CD4-positive, CD25-positive, alpha-beta regulatory T cell (primary cell): ENCODE measurements around the gene MARCHF3. TPM values are rescaled to one million over a fixed set of nuclear protein-coding genes. Genes with fewer than 3 reads are reported as not detected.
A peak's percentile ranks its signal among the peaks of the same experiment; 100 is the strongest.
"Not testable (repeated sequence)": the region's sequence is repeated elsewhere in the genome, so short reads cannot be mapped to it uniquely, and the experiment has no call there.

ENCODE experiments used
- ATAC-seq, 2 donors: fragments of 150-1000 bp; cut with Tn5 transposase; one replicate each; pipeline ENCODE4 v1.10.0; 2021; ENCODE audit warnings: low read depth in 2 of 2, moderate number of reproducible peaks in 2 of 2, moderate library complexity in 1 of 2
- DNase-seq, 3 donors: peaks; one replicate each; pipeline versions ENCODE4 v3.0.0 to v3.0.0-alpha.2; 2012 to 2022; ENCODE audit warnings: mixed read lengths in 1 of 3
- H3K27ac ChIP-seq: one replicate; pipeline ENCODE4 v1.7.0; 2013; ENCODE audit warnings: mild to moderate bottlenecking, low read length; ENCODE audit not compliant: insufficient read depth, poor library complexity, severe bottlenecking
- H3K27me3 ChIP-seq: one replicate; pipeline ENCODE4 v1.7.0; 2013; ENCODE audit warnings: low read length; ENCODE audit not compliant: control insufficient read depth, insufficient read depth
- H3K36me3 ChIP-seq: one replicate; pipeline ENCODE4 v1.7.0; 2013; ENCODE audit warnings: mild to moderate bottlenecking, low read length, moderate library complexity; ENCODE audit not compliant: control insufficient read depth, insufficient read depth
- H3K4me1 ChIP-seq: 2 replicates; pipeline ENCODE4 v1.7.0; 2013; ENCODE audit warnings: mild to moderate bottlenecking, low read length; ENCODE audit not compliant: insufficient read depth, control insufficient read depth, poor library complexity, severe bottlenecking
- H3K4me3 ChIP-seq: one replicate; pipeline ENCODE4 v1.7.0; 2013; ENCODE audit warnings: low read depth, mild to moderate bottlenecking, low read length, moderate library complexity
- H3K9me3 ChIP-seq, 2 experiments: 1 replicate in 1 of 2; 2 replicates in 1 of 2; pipeline ENCODE4 v1.7.0; 2013; ENCODE audit warnings: low read length in 2 of 2, mild to moderate bottlenecking in 1 of 2, moderate library complexity in 1 of 2; ENCODE audit not compliant: control insufficient read depth in 2 of 2
- H3K27ac Mint-ChIP-seq, 3 donors: one replicate each; pipeline ENCODE4 v1.8.0; 2020 to 2022; ENCODE audit warnings: mild to moderate bottlenecking in 3 of 3, mixed read lengths in 3 of 3, moderate library complexity in 2 of 3
- H3K27me3 Mint-ChIP-seq: one replicate; pipeline ENCODE4 v1.8.0; 2022; ENCODE audit warnings: mild to moderate bottlenecking, mixed read lengths
- H3K36me3 Mint-ChIP-seq: one replicate; pipeline ENCODE4 v1.8.0; 2020; ENCODE audit warnings: mixed read lengths
- H3K4me1 Mint-ChIP-seq, 4 donors: one replicate each; pipeline ENCODE4 v1.8.0; 2020 to 2022; ENCODE audit warnings: mixed read lengths in 4 of 4, mild to moderate bottlenecking in 1 of 4
- H3K4me3 Mint-ChIP-seq, 4 donors: one replicate each; pipeline ENCODE4 v1.8.0; 2020 to 2022; ENCODE audit warnings: mild to moderate bottlenecking in 4 of 4, mixed read lengths in 4 of 4, moderate library complexity in 3 of 4
- H3K9me3 Mint-ChIP-seq, 7 donors: one replicate each; pipeline ENCODE4 v1.8.0; 2020 to 2022; ENCODE audit warnings: mixed read lengths in 7 of 7, mild to moderate bottlenecking in 3 of 7, moderate library complexity in 2 of 7
- polyA plus RNA-seq, 4 donors: library from polyadenylated mRNA; unstranded; fragments of 300-500 nt; fragmentation: Illumina TruSeq; gene quantifications; one replicate each; pipeline ENCODE4 v1.2.3, GENCODE V29; 2021
- total RNA-seq: library from RNA; stranded (reverse); gene quantifications from one replicate; pipeline ENCODE4 v1.2.3, GENCODE V29; 2022

MARCHF3 gene
- total and polyA plus RNA-seq, 5 donors from 2014 or later: 12.5 to 21.6 (median 15.2) TPM

- no peaks in the 10 kb centered on the region for H3K27me3 ChIP-seq
- no peaks in the 10 kb centered on the region for H3K27me3 Mint-ChIP-seq
- no peak overlapping the region for H3K4me3 ChIP-seq
- no peaks in the 10 kb centered on the region for H3K36me3 ChIP-seq
- H3K4me3 Mint-ChIP-seq: no peak overlapping the region
- H3K9me3 ChIP-seq: no peaks in the 10 kb centered on the region
- peaks cover 0 to 42% (median 20%) of the 10 kb centered on the region in 4 donors for H3K4me1 Mint-ChIP-seq
- H3K27ac Mint-ChIP-seq: no peak overlapping the region
- H3K36me3 Mint-ChIP-seq: peaks cover 9% of the 10 kb centered on the region
- no peak for DNase-seq
- ATAC-seq: no peak
- peaks cover 0 to 1% (median 0%) of the 10 kb centered on the region in 7 donors for H3K9me3 Mint-ChIP-seq
- H3K4me1 ChIP-seq: no peaks in the 10 kb centered on the region
- H3K27ac ChIP-seq: no peak overlapping the region
Measured at GRCh38 chr5:127019928-127020327, 10.4 kb downstream of the MARCHF3 start.

GRCh38 chr5:127016722-127017121, 13.6 kb downstream of the MARCHF3 start:
- not testable (repeated sequence) for H3K27me3 ChIP-seq, H3K27ac ChIP-seq, H3K36me3 ChIP-seq, ATAC-seq, H3K4me1 ChIP-seq, H3K4me3 ChIP-seq, H3K27me3 Mint-ChIP-seq, H3K9me3 Mint-ChIP-seq, H3K4me3 Mint-ChIP-seq, H3K36me3 Mint-ChIP-seq, H3K9me3 ChIP-seq, DNase-seq
- Mint-ChIP-seq H3K4me1 (peaks cover 25 to 49% (median 37%) of the 10 kb centered on the region in 4 donors), H3K27ac (peak overlapping the region in 1 of 3 donors; percentile 52)

DNA sequence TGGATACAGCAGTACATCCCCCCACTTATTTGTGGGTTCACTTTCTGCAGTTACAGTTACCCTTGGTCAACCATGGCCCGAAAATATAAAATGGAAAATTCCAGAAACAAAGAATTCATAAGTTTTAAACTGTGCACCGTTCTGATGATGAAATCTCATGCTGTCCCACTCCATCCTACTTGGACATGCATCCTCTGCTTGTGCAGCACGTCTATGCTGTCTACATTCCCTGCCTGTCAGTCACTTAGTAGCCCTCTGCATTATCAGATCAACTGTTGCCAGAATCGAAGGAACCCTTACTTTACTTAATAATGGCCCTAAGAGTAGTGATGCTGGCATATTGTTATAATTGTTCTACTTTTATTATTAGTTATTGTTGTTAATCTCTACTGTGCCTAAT, 14.6 kb downstream of the MARCHF3 start:
- Mint-ChIP-seq H3K27me3 (no peaks in the 10 kb centered on the region), H3K4me1 (peaks cover 31 to 53% (median 38%) of the 10 kb centered on the region in 4 donors), H3K27ac (peak overlapping the region in 2 of 3 donors; percentile 27 to 52), H3K36me3 (no peaks in the 10 kb centered on the region), H3K9me3 (no peaks in the 10 kb centered on the region), H3K4me3 (peak overlapping the region in 1 of 4 donors; percentile 32)
- Histone ChIP-seq H3K4me3 (no peak overlapping the region), H3K9me3 (no peaks in the 10 kb centered on the region), H3K27ac (no peak overlapping the region), H3K4me1 (peaks cover 5% of the 10 kb centered on the region), H3K36me3 (no peaks in the 10 kb centered on the region), H3K27me3 (no peaks in the 10 kb centered on the region)
- no peak for DNase-seq
- no peak for ATAC-seq

DNA sequence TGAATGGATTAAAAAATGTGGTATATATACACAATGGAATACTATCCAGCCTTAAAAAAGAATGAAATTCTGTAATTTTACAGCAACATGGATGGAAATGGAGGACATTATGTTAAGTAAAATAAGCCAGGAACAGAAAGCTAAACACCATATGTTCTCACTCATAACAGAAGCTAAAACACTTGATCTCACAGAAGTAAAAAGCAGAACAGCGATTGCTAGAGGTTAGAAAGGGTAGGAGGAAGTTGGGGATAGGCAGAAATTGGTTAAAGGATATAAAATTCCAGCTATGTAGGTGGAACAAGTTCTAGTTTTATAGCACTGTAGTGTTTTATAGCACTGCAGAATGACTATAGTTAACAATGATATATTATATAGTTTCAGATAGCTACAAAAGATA, 15.8 kb downstream of the MARCHF3 start:
- Mint-ChIP-seq H3K9me3 (no peaks in the 10 kb centered on the region), H3K27me3 (no peaks in the 10 kb centered on the region), H3K27ac (no peak overlapping the region), H3K4me3 (peak overlapping the region in 1 of 4 donors; percentile 28), H3K4me1 (peaks cover 31 to 53% (median 37%) of the 10 kb centered on the region in 4 donors), H3K36me3 (no peaks in the 10 kb centered on the region)
- ATAC-seq (no peak), DNase-seq (no peak)
- Histone ChIP-seq H3K4me3 (no peak overlapping the region), H3K36me3 (no peaks in the 10 kb centered on the region), H3K9me3 (no peaks in the 10 kb centered on the region), H3K27ac (no peak overlapping the region), H3K27me3 (no peaks in the 10 kb centered on the region), H3K4me1 (peaks cover 5% of the 10 kb centered on the region)

DNA sequence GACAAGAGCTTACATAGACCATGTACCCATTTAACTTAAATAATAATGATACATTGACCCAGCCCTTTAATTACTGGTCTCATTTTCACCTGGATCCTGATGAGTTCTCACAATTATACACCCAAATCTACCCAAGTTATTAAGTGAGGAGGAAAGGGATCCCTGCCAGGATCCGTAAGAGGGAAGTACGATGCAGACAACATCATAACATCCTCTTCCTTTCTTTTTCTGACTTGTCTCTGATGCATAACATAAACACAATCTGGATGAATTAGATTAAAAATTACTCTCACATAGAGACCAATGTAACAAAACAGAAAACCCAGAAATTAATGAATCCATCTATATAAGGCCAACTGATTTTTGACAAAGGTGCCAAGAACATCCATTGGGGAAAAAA, 17.0 kb downstream of the MARCHF3 start:
- H3K36me3 Mint-ChIP-seq: peaks cover 2% of the 10 kb centered on the region
- DNase-seq (no peak), ATAC-seq (no peak)
- H3K9me3 Mint-ChIP-seq: no peaks in the 10 kb centered on the region
- H3K4me1 Mint-ChIP-seq: peaks cover 32 to 50% (median 37%) of the 10 kb centered on the region in 4 donors
- Histone ChIP-seq H3K9me3 (no peaks in the 10 kb centered on the region), H3K36me3 (no peaks in the 10 kb centered on the region), H3K4me1 (peaks cover 5% of the 10 kb centered on the region), H3K27me3 (no peaks in the 10 kb centered on the region), H3K4me3 (peak overlapping the region; percentile 20), H3K27ac (no peak overlapping the region)
- peak overlapping the region; percentile 2 to 36 (median 6) for H3K27ac Mint-ChIP-seq
- H3K27me3 Mint-ChIP-seq: no peaks in the 10 kb centered on the region
- H3K4me3 Mint-ChIP-seq: peak overlapping the region in 3 of 4 donors; percentile 16 to 37 (median 26)

DNA sequence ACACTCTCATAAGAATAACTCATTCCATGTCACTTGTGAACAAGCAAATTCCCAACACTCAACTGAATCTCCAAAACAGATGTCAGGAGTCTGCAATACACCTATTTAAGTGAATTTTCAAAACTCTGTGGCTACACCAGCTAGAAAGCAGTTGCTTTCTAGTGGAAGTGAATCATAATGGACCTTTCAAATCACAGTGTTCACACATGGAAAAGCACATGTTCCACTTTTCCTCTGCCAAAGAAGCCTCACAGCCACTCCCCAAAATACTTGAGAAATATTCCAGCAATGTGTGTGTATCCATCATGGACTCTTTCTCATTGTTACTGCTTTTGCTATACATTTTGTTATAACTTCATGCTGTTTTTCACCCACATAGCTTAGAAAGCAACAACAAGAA, 17.4 kb downstream of the MARCHF3 start:
- Mint-ChIP-seq H3K4me1 (peaks cover 32 to 54% (median 37%) of the 10 kb centered on the region in 4 donors), H3K36me3 (peaks cover 5% of the 10 kb centered on the region), H3K27ac (peak overlapping the region in 1 of 3 donors; percentile 36), H3K9me3 (no peaks in the 10 kb centered on the region), H3K4me3 (peak overlapping the region in 2 of 4 donors; percentile 26 to 37), H3K27me3 (no peaks in the 10 kb centered on the region)
- Histone ChIP-seq H3K27ac (no peak overlapping the region), H3K36me3 (no peaks in the 10 kb centered on the region), H3K27me3 (no peaks in the 10 kb centered on the region), H3K9me3 (no peaks in the 10 kb centered on the region), H3K4me1 (peaks cover 5% of the 10 kb centered on the region), H3K4me3 (no peak overlapping the region)
- no peak for DNase-seq
- no peak for ATAC-seq

DNA sequence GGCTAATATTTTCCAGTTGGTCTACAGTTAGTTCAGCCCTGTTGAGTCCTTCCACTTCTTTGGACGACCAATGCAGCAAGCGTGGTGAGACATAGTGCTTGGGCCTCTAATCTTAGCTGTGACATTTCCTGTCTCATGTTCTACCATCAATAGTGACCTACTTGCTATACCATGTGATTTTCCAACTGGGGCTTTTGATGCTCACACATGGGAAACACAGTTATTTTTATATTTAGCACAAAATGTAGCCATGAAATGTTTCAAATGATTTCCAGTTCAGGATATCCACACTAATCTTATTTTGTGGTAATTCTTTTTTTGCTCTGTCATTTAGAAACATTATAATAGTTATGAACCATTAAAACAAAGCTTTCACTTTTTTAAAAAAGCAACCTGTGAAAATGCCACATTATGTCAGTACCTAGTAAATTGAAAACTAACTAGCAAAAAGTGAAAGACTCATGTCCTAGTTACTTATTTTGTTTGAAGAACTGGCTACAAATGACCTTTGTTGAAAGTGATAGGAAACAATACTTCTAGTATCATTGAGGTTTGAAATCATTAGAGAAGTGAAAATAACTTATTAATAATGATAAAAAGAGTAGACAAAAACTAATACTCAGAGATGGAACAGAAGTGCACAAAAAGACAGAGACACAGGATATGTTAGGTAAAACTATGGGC, 18.3 kb downstream of the MARCHF3 start:
- DNase-seq (peak in 1 of 3 donors; percentile 22), ATAC-seq (peak in 1 of 2 donors; percentile 52)
- Histone ChIP-seq H3K4me1 (peaks cover 5% of the 10 kb centered on the region), H3K27ac (no peak overlapping the region), H3K4me3 (no peak overlapping the region), H3K27me3 (no peaks in the 10 kb centered on the region), H3K36me3 (no peaks in the 10 kb centered on the region), H3K9me3 (no peaks in the 10 kb centered on the region)
- peak overlapping the region in 1 of 4 donors; percentile 27 for H3K4me3 Mint-ChIP-seq
- H3K4me1 Mint-ChIP-seq: peaks cover 32 to 54% (median 37%) of the 10 kb centered on the region in 4 donors
- no peaks in the 10 kb centered on the region for H3K9me3 Mint-ChIP-seq
- H3K27ac Mint-ChIP-seq: peak overlapping the region in 1 of 3 donors; percentile 12
- no peaks in the 10 kb centered on the region for H3K27me3 Mint-ChIP-seq
- peaks cover 5% of the 10 kb centered on the region for H3K36me3 Mint-ChIP-seq

DNA sequence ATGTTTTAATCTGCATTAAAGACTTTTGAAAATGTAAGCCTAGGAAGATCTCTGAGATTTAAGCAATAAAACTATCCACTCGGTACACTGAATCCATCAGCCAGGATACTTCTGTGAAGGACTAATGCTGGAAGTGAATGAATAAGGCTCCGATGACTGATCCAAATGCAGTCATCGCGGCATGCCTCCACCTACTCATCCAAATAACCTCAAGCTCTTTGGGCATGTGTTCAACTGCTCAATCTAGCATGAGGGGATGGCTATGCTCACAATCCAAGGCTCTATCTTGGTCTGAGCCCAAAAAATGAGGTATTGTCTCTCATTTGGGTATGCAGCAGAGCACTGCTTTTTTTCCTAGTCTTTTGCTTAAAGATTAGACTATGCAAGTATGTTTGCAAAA, 19.2 kb downstream of the MARCHF3 start:
- no peaks in the 10 kb centered on the region for H3K36me3 ChIP-seq
- Mint-ChIP-seq H3K9me3 (no peaks in the 10 kb centered on the region), H3K4me3 (no peak overlapping the region), H3K27ac (no peak overlapping the region), H3K4me1 (peaks cover 32 to 57% (median 37%) of the 10 kb centered on the region in 4 donors), H3K27me3 (no peaks in the 10 kb centered on the region), H3K36me3 (peaks cover 5% of the 10 kb centered on the region)
- no peaks in the 10 kb centered on the region for H3K27me3 ChIP-seq
- DNase-seq (no peak), ATAC-seq (no peak)
- no peak overlapping the region for H3K27ac ChIP-seq
- H3K4me1 ChIP-seq: peaks cover 5% of the 10 kb centered on the region
- H3K9me3 ChIP-seq: no peaks in the 10 kb centered on the region
- no peak overlapping the region for H3K4me3 ChIP-seq
